Osteocyte (in vitro differentiated cells): ENCODE results near the gene SIT1. TPM values are rescaled to one million over a fixed set of nuclear protein-coding genes. Genes with fewer than 3 reads are reported as not detected.

ENCODE experiments used
- DNase-seq: peaks from one replicate; pipeline ENCODE4 v3.0.0; 2021; ENCODE audit warnings: mixed read lengths; ENCODE audit not compliant: unreplicated experiment; ENCODE audit errors: extremely low spot score
- H3K27ac Mint-ChIP-seq: one replicate; pipeline ENCODE4 v1.8.0; 2021; ENCODE audit warnings: mild to moderate bottlenecking, mixed read lengths; ENCODE audit not compliant: unreplicated experiment
- H3K27me3 Mint-ChIP-seq: one replicate; pipeline ENCODE4 v1.8.0; 2021; ENCODE audit warnings: mixed read lengths; ENCODE audit not compliant: unreplicated experiment
- H3K36me3 Mint-ChIP-seq: one replicate; pipeline ENCODE4 v1.8.0; 2021; ENCODE audit warnings: mixed read lengths; ENCODE audit not compliant: unreplicated experiment
- H3K4me1 Mint-ChIP-seq: one replicate; pipeline ENCODE4 v1.8.0; 2021; ENCODE audit warnings: mixed read lengths; ENCODE audit not compliant: unreplicated experiment
- H3K4me3 Mint-ChIP-seq: one replicate; pipeline ENCODE4 v1.8.0; 2021; ENCODE audit warnings: mild to moderate bottlenecking, moderate library complexity, mixed read lengths; ENCODE audit not compliant: unreplicated experiment
- H3K9me3 Mint-ChIP-seq: one replicate; pipeline ENCODE4 v1.8.0; 2021; ENCODE audit warnings: mixed read lengths; ENCODE audit not compliant: unreplicated experiment
- total RNA-seq: library from RNA; stranded (reverse); gene quantifications from 2 replicates; pipeline ENCODE4 v1.2.1, GENCODE V29; 2021
- TF ChIP-seq, protein P1 (sequence below): fragments of 200-600 bp; sonication (generic); IDR thresholded peaks from 2 replicates; pipeline ENCODE4 v1.5.0; 2021; ENCODE audit warnings: antibody characterized with exemption, mild to moderate bottlenecking, moderate library complexity

Gene SIT1
- total RNA-seq, 1 donor from 2014 or later: not detected

DNA sequence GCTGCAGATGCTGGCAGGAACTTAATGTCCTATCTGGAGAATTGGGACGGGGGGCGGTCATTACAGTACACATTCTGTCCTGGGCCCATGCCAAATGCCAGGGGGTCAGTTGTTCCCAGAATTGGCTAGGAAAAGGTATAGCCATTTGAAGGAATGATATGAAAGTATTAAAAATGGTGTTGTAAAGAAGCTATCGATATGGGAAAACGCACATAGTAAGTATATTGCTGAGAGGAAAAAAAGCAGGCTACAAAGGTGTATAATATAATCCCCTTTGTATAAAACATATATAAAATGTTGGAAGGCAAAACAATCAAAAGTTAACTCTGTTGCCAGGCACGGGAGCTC is 14.7 kb upstream of the SIT1 start:
- peak overlapping the region; percentile 75 for H3K4me3 Mint-ChIP-seq
- no peaks in the 10 kb centered on the region for H3K27me3 Mint-ChIP-seq
- no peaks in the 10 kb centered on the region for H3K9me3 Mint-ChIP-seq
- H3K4me1 Mint-ChIP-seq: peaks cover 74% of the 10 kb centered on the region
- peaks cover 5% of the 10 kb centered on the region for H3K36me3 Mint-ChIP-seq
- H3K27ac Mint-ChIP-seq: peak overlapping the region; percentile 79
- TF ChIP-seq, protein P1, sequence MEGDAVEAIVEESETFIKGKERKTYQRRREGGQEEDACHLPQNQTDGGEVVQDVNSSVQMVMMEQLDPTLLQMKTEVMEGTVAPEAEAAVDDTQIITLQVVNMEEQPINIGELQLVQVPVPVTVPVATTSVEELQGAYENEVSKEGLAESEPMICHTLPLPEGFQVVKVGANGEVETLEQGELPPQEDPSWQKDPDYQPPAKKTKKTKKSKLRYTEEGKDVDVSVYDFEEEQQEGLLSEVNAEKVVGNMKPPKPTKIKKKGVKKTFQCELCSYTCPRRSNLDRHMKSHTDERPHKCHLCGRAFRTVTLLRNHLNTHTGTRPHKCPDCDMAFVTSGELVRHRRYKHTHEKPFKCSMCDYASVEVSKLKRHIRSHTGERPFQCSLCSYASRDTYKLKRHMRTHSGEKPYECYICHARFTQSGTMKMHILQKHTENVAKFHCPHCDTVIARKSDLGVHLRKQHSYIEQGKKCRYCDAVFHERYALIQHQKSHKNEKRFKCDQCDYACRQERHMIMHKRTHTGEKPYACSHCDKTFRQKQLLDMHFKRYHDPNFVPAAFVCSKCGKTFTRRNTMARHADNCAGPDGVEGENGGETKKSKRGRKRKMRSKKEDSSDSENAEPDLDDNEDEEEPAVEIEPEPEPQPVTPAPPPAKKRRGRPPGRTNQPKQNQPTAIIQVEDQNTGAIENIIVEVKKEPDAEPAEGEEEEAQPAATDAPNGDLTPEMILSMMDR: no peak
- DNase-seq: no peak

DNA sequence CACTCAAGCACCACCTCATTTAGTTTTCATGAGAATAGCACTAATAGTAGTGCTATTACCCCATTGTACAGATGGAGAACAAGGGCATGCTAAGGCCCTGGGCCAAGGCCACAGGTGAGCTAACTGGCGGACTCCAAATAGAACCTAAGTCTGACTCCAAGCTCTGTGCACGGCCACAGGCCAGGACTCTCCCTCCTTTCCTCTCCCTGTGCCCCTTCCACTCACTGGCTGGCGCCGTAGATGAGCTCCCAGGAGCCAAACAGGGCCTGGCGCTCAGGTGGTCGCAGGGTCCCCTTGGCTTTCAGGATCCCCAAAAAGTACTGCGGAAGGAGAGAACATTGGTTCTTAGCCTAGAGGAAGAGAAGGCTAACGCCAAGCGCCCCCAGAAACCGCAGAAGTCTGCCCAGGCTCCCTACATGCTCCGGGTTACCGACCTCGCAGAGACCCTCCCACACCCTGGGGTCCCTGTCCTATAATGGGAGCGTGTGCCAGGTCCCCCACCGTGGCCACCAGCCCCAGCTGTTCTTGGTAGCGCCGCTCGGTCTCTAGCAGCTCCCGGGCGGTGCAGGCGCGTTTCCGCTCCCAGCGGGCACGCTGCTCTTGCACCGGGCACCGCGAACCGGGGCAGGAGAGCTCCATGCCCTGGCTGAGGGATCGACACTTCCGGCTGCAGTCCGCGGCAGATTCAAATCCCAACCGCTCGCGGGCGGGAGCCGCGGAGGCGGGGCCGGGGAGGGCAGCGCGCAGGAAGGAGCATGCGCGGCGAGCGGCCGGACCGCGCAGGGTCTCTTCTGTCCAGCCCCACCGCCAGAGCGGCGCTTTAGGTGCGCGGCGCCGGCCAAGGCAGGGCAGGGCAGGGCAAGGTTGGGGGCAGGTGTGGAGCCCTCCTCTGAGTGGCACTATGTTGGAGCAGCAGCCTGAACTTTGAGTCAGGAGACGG is 14.1 kb upstream of the SIT1 start, which contains the start of gene ARHGEF39:
TSS of gene ARHGEF39 (minus strand) at position 665 of the 940 bp plus-strand sequence. CDS start at position 639, 26 bp downstream.
- DNase-seq: peak; percentile 93
- peaks cover 9% of the 10 kb centered on the region for H3K36me3 Mint-ChIP-seq
- H3K27ac Mint-ChIP-seq: peak within 1 kb of the TSS; percentile 79
- no peaks in the 10 kb centered on the region for H3K27me3 Mint-ChIP-seq
- H3K4me1 Mint-ChIP-seq: peaks cover 76% of the 10 kb centered on the region
- peak within 1 kb of the TSS; percentile 75 for H3K4me3 Mint-ChIP-seq
- TF ChIP-seq, protein P1: peak; percentile 46
- H3K9me3 Mint-ChIP-seq: no peaks in the 10 kb centered on the region

DNA sequence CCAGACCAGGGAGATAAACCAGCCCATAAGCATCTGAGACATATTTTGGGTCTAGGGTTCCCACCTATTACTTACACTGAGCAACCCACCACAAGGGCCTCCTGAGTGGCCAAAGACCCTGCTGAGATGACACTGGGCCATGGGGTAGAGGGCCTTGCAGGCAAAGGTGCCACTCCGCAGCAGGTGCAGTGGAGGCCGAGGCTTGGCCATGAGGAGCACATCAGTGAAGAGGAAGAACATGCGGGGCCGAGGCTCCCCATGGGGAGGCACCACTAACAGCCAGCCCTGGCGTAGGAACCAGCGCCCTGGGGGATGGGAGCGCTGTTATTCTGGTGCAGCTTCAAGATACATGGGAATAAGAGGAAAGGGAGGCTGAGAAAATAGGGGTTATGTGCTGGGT is 11.7 kb upstream of the SIT1 start:
- Mint-ChIP-seq H3K4me3 (no peak overlapping the region), H3K36me3 (peaks cover 9% of the 10 kb centered on the region), H3K27me3 (no peaks in the 10 kb centered on the region), H3K9me3 (no peaks in the 10 kb centered on the region), H3K27ac (peak overlapping the region; percentile 40), H3K4me1 (peaks cover 67% of the 10 kb centered on the region)
- DNase-seq: no peak
- TF ChIP-seq, protein P1: no peak

DNA sequence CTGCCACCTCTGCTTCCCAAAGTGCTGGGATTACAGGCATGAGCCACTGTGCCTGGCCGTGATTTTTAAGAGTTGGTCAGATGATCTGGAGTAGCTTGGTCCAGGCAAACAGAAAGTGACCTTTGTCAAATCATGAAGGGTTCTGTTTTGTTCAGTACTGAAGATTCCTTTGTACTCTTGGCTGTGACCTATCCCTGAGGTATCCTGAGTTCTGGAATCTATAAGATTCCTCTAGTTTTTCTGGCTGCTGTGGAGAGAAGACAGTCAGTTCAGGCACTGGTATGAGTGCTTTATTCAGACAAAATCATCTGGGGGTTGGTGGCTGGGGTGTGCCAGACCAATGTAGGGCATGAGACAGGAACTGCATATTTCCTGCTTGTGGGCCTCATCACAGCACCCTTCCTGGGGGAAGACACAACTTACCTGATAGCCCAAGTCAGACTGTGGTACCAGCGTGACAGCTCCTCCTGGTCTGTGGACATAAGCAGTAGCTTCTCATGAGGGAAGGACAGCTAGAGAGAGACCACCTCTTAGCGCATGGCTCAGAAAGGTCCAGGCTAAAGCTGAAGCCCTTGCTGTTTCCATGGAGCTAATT is 11.1 kb upstream of the SIT1 start:
- H3K27me3 Mint-ChIP-seq: no peaks in the 10 kb centered on the region
- H3K4me3 Mint-ChIP-seq: no peak overlapping the region
- DNase-seq: no peak
- TF ChIP-seq, protein P1: no peak
- peak overlapping the region; percentile 39 for H3K27ac Mint-ChIP-seq
- peaks cover 9% of the 10 kb centered on the region for H3K36me3 Mint-ChIP-seq
- peaks cover 68% of the 10 kb centered on the region for H3K4me1 Mint-ChIP-seq
- H3K9me3 Mint-ChIP-seq: no peaks in the 10 kb centered on the region

DNA sequence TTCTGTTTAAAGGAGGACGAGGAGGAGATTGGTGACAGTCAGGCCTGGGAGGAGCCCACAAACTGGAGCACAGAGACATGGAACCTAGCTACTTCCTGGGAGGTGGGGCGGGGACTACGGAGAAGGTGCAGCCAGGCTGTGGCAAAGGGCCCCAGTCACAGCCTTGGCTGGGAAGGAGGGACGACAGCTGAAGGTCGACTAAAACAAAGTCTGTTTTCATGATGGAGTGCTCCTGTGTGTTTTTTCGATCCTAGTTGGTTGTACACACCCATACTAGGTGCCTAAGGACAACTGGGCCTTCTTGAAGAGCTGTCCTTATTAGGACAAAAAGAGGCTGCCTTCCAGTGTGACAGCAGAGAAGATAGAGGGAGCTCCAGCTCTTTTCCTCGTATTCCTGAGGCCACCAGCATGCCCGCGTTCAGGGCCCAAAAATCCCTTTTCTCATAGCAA is 10.3 kb upstream of the SIT1 start:
- no peak for DNase-seq
- TF ChIP-seq, protein P1: peak; percentile 78
- peaks cover 65% of the 10 kb centered on the region for H3K4me1 Mint-ChIP-seq
- H3K36me3 Mint-ChIP-seq: peaks cover 9% of the 10 kb centered on the region
- H3K9me3 Mint-ChIP-seq: no peaks in the 10 kb centered on the region
- no peaks in the 10 kb centered on the region for H3K27me3 Mint-ChIP-seq
- peak overlapping the region; percentile 95 for H3K27ac Mint-ChIP-seq
- H3K4me3 Mint-ChIP-seq: peak overlapping the region; percentile 52
